SU-DHL-6 (cell line): ENCODE measurements around the gene STAMBPL1.

Experiments used
- H2AFZ ChIP-seq: fragments of 200-600 bp; sonication (generic); 2 replicates; pipeline ENCODE4 v1.6.1; 2014; ENCODE audit warnings: low read depth, mild to moderate bottlenecking, moderate library complexity, mixed read lengths, antibody characterized with exemption, low read length; ENCODE audit not compliant: severe bottlenecking
- H3F3A ChIP-seq: fragments of 200-600 bp; shearing (Covaris generic); 2 replicates; pipeline ENCODE4 v1.6.0; 2016; ENCODE audit warnings: antibody characterized with exemption, mild to moderate bottlenecking; ENCODE audit not compliant: insufficient read depth
- H3K27ac ChIP-seq: fragments of 200-600 bp; sonication (generic); 2 replicates; pipeline ENCODE4 v1.5.1; 2016; ENCODE audit warnings: low read depth, mild to moderate bottlenecking, low read length, moderate library complexity, mixed read lengths
- H3K27me3 ChIP-seq: fragments of 200-600 bp; sonication (generic), shearing (Covaris generic); 2 replicates; pipeline ENCODE4 v1.6.0; 2014; ENCODE audit warnings: mild to moderate bottlenecking, low read length
- H3K36me3 ChIP-seq: fragments of 200-600 bp; sonication (generic); 2 replicates; pipeline ENCODE4 v1.6.1; 2014; ENCODE audit warnings: mild to moderate bottlenecking, low read length, mixed read lengths
- H3K4me2 ChIP-seq: fragments of 300-600, 200-600 bp; shearing (Covaris generic), sonication (generic); 2 replicates; pipeline ENCODE4 v1.6.0; 2014; ENCODE audit warnings: low read length, low read depth, mild to moderate bottlenecking; ENCODE audit not compliant: poor library complexity, severe bottlenecking
- H3K4me3 ChIP-seq: fragments of 200-600 bp; sonication (generic); 2 replicates; pipeline ENCODE4 v1.5.1; 2014; ENCODE audit warnings: antibody characterized with exemption, low read length, mild to moderate bottlenecking, mixed read lengths; ENCODE audit not compliant: insufficient read depth, poor library complexity, severe bottlenecking
- H3K79me2 ChIP-seq: fragments of 200-600 bp; sonication (generic); 2 replicates; pipeline ENCODE4 v1.6.1; 2014; ENCODE audit warnings: mild to moderate bottlenecking, low read length, moderate library complexity; ENCODE audit not compliant: insufficient read depth
- H3K9ac ChIP-seq: fragments of 200-600 bp; sonication (generic); 2 replicates; pipeline ENCODE4 v1.7.0; 2014; ENCODE audit warnings: mild to moderate bottlenecking, low read length
- H3K9me2 ChIP-seq: fragments of 200-600 bp; sonication (generic); replicated peaks from 2 replicates; pipeline ENCODE4 v1.6.1; 2014; ENCODE audit warnings: low read length; ENCODE audit not compliant: insufficient read depth
- H3K9me3 ChIP-seq: fragments of 200-600 bp; sonication (generic); 2 replicates; pipeline ENCODE4 v1.6.1; 2014; ENCODE audit warnings: low read length, mixed read lengths; ENCODE audit not compliant: insufficient read depth
- H4K20me1 ChIP-seq: fragments of 200-600 bp; sonication (generic); 2 replicates; pipeline ENCODE4 v1.6.1; 2014; ENCODE audit warnings: low read depth, mild to moderate bottlenecking, antibody characterized with exemption, low read length, moderate library complexity, mixed read lengths
- EZH2phosphoT487 ChIP-seq: fragments of 200-600 bp; sonication (generic), shearing (Covaris generic); conservative IDR thresholded peaks from 2 replicates; pipeline ENCODE4 v1.6.1; 2018; ENCODE audit warnings: mild to moderate bottlenecking, antibody characterized with exemption, low read length, moderate library complexity, mixed read lengths
- TF ChIP-seq, protein P1 (sequence below): fragments of 200-600 bp; sonication (generic); IDR thresholded peaks from one replicate; pipeline ENCODE4 v1.5.1; 2017; ENCODE audit warnings: antibody characterized with exemption, mild to moderate bottlenecking, low read length, moderate library complexity; ENCODE audit not compliant: insufficient read depth, poor library complexity, severe bottlenecking

Gene STAMBPL1

DNA sequence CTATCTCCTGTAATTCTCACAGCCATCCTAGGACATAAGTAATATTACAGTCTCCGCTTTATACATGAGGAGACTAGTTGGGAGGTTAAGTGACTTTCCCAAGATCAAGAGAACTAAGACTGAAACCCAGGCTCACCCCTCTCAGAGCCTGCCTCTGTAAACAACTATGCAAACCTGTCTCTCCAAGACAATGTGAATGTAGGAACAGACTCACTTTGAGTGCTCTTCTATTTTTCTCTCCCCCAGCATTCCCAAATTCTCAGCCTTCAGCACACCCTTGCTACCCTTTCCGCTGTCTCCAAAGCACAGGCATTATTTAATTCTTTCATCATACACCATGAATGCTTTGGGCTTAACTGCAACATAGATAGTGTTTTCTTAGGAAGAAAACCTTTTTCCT, 58.9 kb downstream of the STAMBPL1 start:
- H3K36me3 ChIP-seq = no peaks in the 10 kb centered on the region

DNA sequence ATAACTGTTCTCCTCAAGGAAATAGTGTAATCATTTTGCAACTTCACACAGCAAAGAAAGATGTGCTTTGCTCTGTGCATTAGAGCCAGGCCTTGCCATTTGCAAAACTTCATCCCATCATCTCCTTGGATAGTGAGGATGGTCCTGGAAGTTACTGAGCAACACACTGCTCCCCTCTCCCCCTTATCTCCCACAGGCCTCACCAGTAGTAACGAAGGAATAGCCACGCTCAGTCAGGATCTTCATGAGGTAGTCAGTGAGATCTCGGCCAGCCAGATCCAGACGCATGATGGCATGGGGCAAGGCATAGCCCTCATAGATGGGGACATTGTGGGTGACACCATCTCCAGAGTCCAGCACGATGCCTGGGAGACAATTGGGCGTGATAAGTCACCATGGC, 61.0 kb downstream of the STAMBPL1 start:
- H3K9me2 ChIP-seq = no peaks in the 10 kb centered on the region
- no peak overlapping the region for H3K27ac ChIP-seq
- H2AFZ ChIP-seq = no peak overlapping the region
- no peak for TF ChIP-seq EZH2phosphoT487
- TF ChIP-seq, protein P1, sequence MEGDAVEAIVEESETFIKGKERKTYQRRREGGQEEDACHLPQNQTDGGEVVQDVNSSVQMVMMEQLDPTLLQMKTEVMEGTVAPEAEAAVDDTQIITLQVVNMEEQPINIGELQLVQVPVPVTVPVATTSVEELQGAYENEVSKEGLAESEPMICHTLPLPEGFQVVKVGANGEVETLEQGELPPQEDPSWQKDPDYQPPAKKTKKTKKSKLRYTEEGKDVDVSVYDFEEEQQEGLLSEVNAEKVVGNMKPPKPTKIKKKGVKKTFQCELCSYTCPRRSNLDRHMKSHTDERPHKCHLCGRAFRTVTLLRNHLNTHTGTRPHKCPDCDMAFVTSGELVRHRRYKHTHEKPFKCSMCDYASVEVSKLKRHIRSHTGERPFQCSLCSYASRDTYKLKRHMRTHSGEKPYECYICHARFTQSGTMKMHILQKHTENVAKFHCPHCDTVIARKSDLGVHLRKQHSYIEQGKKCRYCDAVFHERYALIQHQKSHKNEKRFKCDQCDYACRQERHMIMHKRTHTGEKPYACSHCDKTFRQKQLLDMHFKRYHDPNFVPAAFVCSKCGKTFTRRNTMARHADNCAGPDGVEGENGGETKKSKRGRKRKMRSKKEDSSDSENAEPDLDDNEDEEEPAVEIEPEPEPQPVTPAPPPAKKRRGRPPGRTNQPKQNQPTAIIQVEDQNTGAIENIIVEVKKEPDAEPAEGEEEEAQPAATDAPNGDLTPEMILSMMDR = no peak
- no peak overlapping the region for H3K4me2 ChIP-seq
- no peak overlapping the region for H3K4me3 ChIP-seq
- H3K9ac ChIP-seq = no peak overlapping the region
- no peaks in the 10 kb centered on the region for H3K27me3 ChIP-seq
- no peaks in the 10 kb centered on the region for H3F3A ChIP-seq
- no peaks in the 10 kb centered on the region for H3K36me3 ChIP-seq
- no peaks in the 10 kb centered on the region for H3K9me3 ChIP-seq
- H4K20me1 ChIP-seq = no peaks in the 10 kb centered on the region
- no peaks in the 10 kb centered on the region for H3K79me2 ChIP-seq

More for the DNA sequence above, 58.9 kb downstream of the STAMBPL1 start:
- Histone ChIP-seq H3K27ac (no peak overlapping the region), H3K9ac (no peak overlapping the region), H3F3A (no peaks in the 10 kb centered on the region), H3K4me3 (no peak overlapping the region), H3K79me2 (no peaks in the 10 kb centered on the region), H3K27me3 (no peaks in the 10 kb centered on the region), H3K9me3 (no peaks in the 10 kb centered on the region), H3K4me2 (no peak overlapping the region), H4K20me1 (no peaks in the 10 kb centered on the region), H3K9me2 (no peaks in the 10 kb centered on the region), H2AFZ (no peak overlapping the region)
- no peak for TF ChIP-seq EZH2phosphoT487
- TF ChIP-seq, protein P1 = no peak

DNA sequence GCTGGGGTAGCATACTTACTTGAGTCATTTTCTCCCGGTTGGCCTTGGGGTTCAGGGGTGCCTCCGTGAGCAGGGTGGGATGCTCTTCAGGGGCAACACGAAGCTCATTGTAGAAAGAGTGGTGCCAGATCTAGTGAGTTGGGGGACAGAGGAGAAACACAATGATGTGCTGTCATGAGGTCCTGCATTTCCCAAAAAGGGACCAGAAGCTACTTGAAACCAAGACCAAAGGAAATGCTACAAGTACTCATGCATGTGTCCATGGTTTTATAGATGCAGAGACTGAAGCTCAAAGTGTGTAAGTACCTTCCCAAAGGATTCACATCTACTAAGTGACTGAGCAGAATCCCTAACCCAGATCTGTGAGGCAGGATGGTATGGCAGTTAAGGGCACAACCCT, 63.7 kb downstream of the STAMBPL1 start:
- TF ChIP-seq, protein P1 = no peak
- no peak for TF ChIP-seq EZH2phosphoT487
- H2AFZ ChIP-seq = no peak overlapping the region
- H3K36me3 ChIP-seq = no peaks in the 10 kb centered on the region
- H3K9me3 ChIP-seq = no peaks in the 10 kb centered on the region
- no peaks in the 10 kb centered on the region for H3F3A ChIP-seq
- no peaks in the 10 kb centered on the region for H3K9me2 ChIP-seq
- H3K27me3 ChIP-seq = no peaks in the 10 kb centered on the region
- H3K4me3 ChIP-seq = no peak overlapping the region
- no peaks in the 10 kb centered on the region for H3K79me2 ChIP-seq
- no peak overlapping the region for H3K9ac ChIP-seq
- H4K20me1 ChIP-seq = no peaks in the 10 kb centered on the region
- no peak overlapping the region for H3K4me2 ChIP-seq
- no peak overlapping the region for H3K27ac ChIP-seq

DNA sequence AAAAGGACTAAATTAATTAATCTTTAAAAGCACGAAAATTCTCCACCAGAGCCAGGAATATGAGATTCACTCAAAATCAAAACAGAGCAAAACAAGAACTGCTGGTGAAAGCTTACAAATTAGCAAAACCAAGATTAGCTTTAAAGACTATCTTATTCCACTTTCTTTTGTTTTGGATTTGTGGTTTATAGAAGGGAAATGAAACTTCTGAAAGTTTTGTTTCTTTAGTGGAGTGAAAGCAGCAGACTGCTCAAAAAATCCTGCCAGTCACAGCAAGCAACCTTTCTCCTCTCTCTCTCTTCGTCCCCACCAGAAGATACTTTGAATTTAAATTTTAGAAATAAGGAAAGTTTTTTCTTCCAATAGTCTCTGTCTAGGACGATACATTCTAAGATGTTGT, 64.8 kb downstream of the STAMBPL1 start:
- Histone ChIP-seq H3K9ac (no peak overlapping the region), H4K20me1 (no peaks in the 10 kb centered on the region), H3K27me3 (no peaks in the 10 kb centered on the region), H3K9me2 (no peaks in the 10 kb centered on the region), H3K4me3 (no peak overlapping the region), H2AFZ (no peak overlapping the region), H3K36me3 (no peaks in the 10 kb centered on the region), H3F3A (no peaks in the 10 kb centered on the region), H3K79me2 (no peaks in the 10 kb centered on the region), H3K27ac (no peak overlapping the region), H3K9me3 (no peaks in the 10 kb centered on the region), H3K4me2 (no peak overlapping the region)
- TF ChIP-seq, protein P1 = no peak
- TF ChIP-seq EZH2phosphoT487 = no peak
